HepG2 (cell line): ENCODE results near the gene ANKRD53. TPM values are rescaled to one million over a fixed set of nuclear protein-coding genes. Genes with fewer than 3 reads are reported as not detected.

Experiments
- IKZF5 ChIP-seq: IDR thresholded peaks from 2 replicates; pipeline ENCODE4 v1.6.1; 2018; ENCODE audit warnings: missing genetic modification reagents, mild to moderate bottlenecking, missing compliant biosample characterization
- NFKB2 ChIP-seq: sonication (generic); formaldehyde crosslinking; IDR thresholded peaks from 2 replicates; pipeline ENCODE4 v1.4.0; 2020; ENCODE audit warnings: missing genetic modification reagents, borderline replicate concordance
- SRY ChIP-seq: sonication (generic); formaldehyde crosslinking; IDR thresholded peaks from 2 replicates; pipeline ENCODE4 v1.8.0; 2022; ENCODE audit warnings: mild to moderate bottlenecking, missing genetic modification reagents
- ZNF674 ChIP-seq: sonication (generic); formaldehyde crosslinking; IDR thresholded peaks from 2 replicates; pipeline ENCODE4 v1.5.0; 2020; ENCODE audit warnings: low read depth, mild to moderate bottlenecking, missing genetic modification reagents
- ZSCAN20 ChIP-seq: sonication (generic); formaldehyde crosslinking; IDR thresholded peaks from 2 replicates; pipeline ENCODE4 v1.4.0; 2020; ENCODE audit warnings: missing genetic modification reagents, mild to moderate bottlenecking, borderline replicate concordance
- polyA plus RNA-seq, 8 experiments: library from polyadenylated mRNA; depleted of rRNA in 3 of 8; stranded (reverse) in 7 of 8; unstranded in 1 of 8; fragments of >200 nt; fragmentation: Illumina TruSeq in 4 of 8; extraction: Trizol in 4 of 8; gene quantifications; 2 replicates each; pipeline versions ENCODE4 v1.2.1 to v1.2.3, GENCODE V29; 2011 to 2016; ENCODE audit warnings: low read depth in 4 of 8, missing spikeins in 1 of 8, mixed read lengths in 1 of 8; ENCODE audit not compliant: insufficient read depth in 1 of 8
- total RNA-seq, 5 experiments: library from RNA; depleted of rRNA; stranded (reverse); fragments of >200 nt; fragmentation: Illumina TruSeq; extraction: Trizol; gene quantifications; 2 replicates each; pipeline ENCODE4 v1.2.3, GENCODE V29; 2016; ENCODE audit warnings: low read depth in 1 of 5
- TF ChIP-seq, protein P1 (sequence below): sonication (generic); formaldehyde crosslinking; IDR thresholded peaks from 2 replicates; pipeline ENCODE4 v1.5.1; 2020; ENCODE audit warnings: mild to moderate bottlenecking, missing genetic modification reagents, moderate library complexity

ANKRD53 gene
- total and polyA plus RNA-seq, 2 of the 13 experiments (the other 11 are each of a cell fraction or from before 2014, with no cell fraction given) = 0.15 TPM; not detected in 1

GRCh38 chr2:70948337-70949003, 30.0 kb upstream of the ANKRD53 start (continued):
- TF ChIP-seq SRY (CRISPR knock-in tag) = peak; percentile 25; the same call in 1 of the 2 replicates
- TF ChIP-seq NFKB2 (CRISPR knock-in tag) = peak; percentile 72; the same call in 1 of the 2 replicates
- TF ChIP-seq, protein P1, sequence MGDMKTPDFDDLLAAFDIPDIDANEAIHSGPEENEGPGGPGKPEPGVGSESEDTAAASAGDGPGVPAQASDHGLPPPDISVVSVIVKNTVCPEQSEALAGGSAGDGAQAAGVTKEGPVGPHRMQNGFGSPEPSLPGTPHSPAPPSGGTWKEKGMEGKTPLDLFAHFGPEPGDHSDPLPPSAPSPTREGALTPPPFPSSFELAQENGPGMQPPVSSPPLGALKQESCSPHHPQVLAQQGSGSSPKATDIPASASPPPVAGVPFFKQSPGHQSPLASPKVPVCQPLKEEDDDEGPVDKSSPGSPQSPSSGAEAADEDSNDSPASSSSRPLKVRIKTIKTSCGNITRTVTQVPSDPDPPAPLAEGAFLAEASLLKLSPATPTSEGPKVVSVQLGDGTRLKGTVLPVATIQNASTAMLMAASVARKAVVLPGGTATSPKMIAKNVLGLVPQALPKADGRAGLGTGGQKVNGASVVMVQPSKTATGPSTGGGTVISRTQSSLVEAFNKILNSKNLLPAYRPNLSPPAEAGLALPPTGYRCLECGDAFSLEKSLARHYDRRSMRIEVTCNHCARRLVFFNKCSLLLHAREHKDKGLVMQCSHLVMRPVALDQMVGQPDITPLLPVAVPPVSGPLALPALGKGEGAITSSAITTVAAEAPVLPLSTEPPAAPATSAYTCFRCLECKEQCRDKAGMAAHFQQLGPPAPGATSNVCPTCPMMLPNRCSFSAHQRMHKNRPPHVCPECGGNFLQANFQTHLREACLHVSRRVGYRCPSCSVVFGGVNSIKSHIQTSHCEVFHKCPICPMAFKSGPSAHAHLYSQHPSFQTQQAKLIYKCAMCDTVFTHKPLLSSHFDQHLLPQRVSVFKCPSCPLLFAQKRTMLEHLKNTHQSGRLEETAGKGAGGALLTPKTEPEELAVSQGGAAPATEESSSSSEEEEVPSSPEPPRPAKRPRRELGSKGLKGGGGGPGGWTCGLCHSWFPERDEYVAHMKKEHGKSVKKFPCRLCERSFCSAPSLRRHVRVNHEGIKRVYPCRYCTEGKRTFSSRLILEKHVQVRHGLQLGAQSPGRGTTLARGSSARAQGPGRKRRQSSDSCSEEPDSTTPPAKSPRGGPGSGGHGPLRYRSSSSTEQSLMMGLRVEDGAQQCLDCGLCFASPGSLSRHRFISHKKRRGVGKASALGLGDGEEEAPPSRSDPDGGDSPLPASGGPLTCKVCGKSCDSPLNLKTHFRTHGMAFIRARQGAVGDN = peak; percentile 80
- TF ChIP-seq ZSCAN20 (CRISPR knock-in tag) = peak; percentile 57; the same call in 1 of the 2 replicates
- TF ChIP-seq ZNF674 (CRISPR knock-in tag) = no peak
- no peak; the same call in 1 of the 2 replicates for TF ChIP-seq IKZF5 (CRISPR knock-in tag)
